GM21529 (cell line): ENCODE data around the gene GOLGA3.
"Not testable (repeated sequence)": the region's sequence is repeated elsewhere in the genome, so short reads cannot be mapped to it uniquely, and the experiment has no call there.

Experiments used
- ATAC-seq: cut with Tn5 transposase; IDR thresholded peaks from one replicate; pipeline ENCODE4 v1.9.1; 2021; ENCODE audit not compliant: unreplicated experiment

The GOLGA3 gene

DNA sequence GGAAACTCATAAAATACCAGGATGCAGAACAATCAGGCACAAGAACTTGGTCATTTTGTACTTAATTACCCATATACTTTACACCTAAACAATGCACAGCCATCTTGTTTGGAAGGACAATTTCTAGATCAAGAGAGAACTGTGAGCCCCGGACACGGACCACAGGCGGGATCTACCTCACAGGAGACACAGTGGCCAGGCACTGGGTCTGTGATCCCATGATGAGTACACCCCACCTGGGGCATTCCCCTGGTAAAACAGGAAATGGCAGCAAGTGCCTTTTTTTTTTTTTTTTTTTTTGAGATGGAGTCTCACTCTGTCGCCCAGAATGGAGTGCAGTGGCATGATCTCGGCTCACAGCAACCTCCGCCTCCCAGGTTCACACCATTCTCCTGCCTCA is 15.2 kb downstream of the GOLGA3 start:
- ATAC-seq = no peak

GRCh38 chr12:132812631-132813305 is 15.9 kb downstream of the GOLGA3 start:
- no peak for ATAC-seq

DNA sequence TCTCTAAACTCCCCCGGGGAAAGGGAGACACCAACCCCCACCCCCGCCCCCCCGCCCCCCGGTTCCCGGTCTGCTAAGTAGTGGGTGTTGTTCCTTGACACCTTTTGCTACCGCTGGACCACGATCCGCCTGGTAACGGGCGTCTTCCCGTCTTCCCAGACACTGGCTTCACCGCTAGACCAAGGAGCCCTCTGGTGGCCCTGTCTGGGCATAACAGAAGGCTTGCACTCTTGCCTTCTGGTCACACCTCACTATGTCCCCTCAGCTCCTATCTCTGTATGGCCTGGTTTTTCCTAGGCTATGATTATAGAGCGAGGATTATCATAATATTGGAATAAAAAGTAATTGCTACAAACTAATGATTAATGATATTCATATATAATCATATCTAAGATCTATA is 19.3 kb downstream of the GOLGA3 start:
- not testable (repeated sequence) for ATAC-seq

GRCh38 chr12:132807295-132808092 is 21.2 kb downstream of the GOLGA3 start:
- ATAC-seq = no peak

DNA sequence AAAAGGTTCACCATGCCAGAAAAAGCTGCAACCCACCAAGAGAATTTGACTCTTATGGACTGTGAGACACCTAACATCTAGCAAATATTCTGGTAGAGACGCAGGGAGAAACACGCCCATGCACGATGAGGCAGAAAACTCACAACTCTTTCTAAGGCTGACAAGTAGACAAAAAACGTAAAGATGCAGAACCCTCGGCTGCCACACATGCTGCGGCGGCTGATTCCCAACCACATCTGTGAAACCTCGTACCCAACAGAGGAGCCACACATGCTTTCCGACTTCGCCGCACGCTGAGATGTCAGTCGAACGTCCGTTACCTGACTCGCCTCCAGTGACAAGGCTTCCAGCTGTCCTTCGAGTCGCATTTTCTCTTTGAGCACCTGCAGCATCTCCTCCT is 21.8 kb downstream of the GOLGA3 start:
- no peak for ATAC-seq

DNA sequence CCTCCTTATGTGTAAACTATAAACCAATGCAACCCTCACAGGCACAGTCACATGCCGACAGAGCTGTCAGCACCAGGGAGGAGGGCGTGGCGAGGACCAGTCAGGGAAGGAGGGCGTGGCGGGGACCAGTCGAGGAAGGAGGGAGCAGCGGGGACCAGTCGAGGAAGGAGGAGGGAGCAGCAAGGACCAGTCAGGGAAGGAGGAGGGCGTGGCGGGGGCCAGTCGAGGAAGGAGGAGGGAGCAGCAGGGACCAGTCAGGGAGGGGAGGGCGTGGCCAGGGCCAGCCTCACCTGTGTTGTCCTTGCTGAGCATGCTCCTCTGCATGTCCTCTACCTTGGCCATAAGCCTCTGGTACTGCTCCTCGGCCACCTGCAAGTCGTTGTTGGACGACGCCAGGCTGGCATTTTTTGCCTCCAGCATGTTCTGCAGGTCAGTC is 24.2 kb downstream of the GOLGA3 start:
- ATAC-seq = no peak

- no peak for ATAC-seq
Observed at GRCh38 chr12:132803888-132804287, 24.8 kb downstream of the GOLGA3 start.

DNA sequence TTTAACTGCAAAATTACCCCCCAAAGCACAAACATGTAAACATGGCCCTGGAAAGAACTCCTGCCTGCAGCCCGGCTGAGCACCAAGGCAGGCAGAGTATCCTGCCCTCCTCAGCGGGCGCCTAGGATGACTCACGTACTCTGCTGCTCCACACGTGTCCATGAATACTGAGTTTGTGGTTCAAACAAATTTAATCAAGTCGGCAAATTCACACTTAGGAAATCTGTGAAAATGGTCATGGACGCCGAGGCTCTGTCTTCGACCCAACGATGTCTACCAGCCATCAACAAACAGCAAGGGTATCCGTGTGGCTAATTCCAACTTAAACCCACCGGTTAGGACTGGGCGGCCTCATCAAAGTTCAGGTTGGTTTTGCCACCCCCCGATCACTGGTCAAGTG is 25.5 kb downstream of the GOLGA3 start:
- no peak for ATAC-seq

GRCh38 chr12:132801741-132802140 is 26.9 kb downstream of the GOLGA3 start:
- no peak for ATAC-seq

- no peak for ATAC-seq
Observed at GRCh38 chr12:132798836-132799235, 29.8 kb downstream of the GOLGA3 start.

GRCh38 chr12:132797820-132798570 is 30.7 kb downstream of the GOLGA3 start:
- ATAC-seq = no peak

DNA sequence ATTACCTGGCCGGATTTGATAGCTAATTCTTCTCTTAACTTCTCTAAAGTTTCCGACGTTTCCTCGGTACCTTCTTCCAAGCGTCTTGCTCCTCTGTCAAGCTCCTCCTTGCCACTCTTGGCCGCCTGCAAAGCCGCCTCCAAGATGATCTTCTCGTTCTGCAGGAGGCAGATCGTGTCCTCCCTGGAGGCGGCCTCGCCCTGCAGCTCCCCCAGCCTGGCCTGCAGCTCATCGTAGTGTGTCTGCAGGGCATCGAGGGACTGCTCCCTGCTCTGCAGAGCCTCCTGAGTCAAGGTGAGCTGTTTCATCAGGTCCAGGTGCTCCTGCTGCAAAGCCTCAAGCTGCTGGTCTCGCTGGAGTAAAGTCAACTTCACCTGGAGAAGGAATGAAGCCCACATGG is 32.8 kb downstream of the GOLGA3 start:
- no peak for ATAC-seq

GRCh38 chr12:132791940-132792339 is 36.7 kb downstream of the GOLGA3 start:
- ATAC-seq = not testable (repeated sequence)

DNA sequence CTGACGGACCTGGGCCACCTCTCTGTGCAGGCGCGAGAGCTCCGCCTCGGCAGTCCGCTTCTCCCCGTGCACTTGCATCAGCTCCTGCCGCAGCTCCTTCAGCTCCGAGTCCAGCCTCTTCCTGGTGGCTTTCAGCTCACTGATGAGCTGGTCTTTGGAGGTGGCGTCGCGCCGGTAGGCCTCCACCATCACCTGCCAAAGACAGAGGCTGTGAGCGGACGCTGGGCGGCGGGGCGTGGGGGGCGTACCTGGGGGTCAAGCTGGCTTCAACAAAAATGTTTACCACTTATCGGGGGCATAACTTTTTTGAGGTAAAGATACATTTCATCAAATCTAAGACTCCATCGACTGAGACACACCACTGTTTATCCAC is 39.6 kb downstream of the GOLGA3 start:
- no peak for ATAC-seq

- no peak for ATAC-seq
Observed at GRCh38 chr12:132788375-132789098, 40.1 kb downstream of the GOLGA3 start.

GRCh38 chr12:132787877-132788276 is 40.8 kb downstream of the GOLGA3 start:
- no peak for ATAC-seq

- ATAC-seq = no peak
Observed at GRCh38 chr12:132786192-132786591, 42.5 kb downstream of the GOLGA3 start.

GRCh38 chr12:132784580-132784979 is 44.1 kb downstream of the GOLGA3 start:
- no peak for ATAC-seq

DNA sequence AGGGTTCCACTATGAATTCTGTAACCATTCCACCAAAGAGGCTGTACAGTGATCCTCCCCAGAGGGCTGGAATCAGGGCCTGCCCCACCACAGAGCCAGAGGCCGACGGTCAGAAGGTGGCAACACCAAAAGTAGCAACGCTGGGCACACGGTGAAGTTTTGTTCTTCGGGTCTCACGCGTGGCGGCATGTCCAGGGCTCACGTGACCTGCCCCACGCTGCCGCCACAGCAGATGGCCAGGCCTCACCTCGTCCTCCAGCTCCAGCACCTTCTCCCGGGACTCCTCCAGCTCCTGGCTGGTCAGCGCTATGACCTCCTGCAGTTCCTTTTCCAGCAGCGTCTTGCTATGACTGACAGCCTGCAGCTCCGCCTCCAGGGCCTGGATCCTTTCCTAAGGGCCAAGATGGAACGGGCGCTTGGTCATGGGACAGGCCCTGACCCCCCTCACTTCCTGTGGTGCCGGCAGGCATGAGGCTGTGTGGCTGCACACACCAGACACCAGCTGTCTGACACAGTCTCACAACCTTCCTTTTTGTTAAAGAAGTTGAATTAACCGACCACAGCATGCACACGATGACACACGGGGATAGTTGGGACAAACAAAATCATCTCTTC is 44.6 kb downstream of the GOLGA3 start:
- ATAC-seq = no peak

DNA sequence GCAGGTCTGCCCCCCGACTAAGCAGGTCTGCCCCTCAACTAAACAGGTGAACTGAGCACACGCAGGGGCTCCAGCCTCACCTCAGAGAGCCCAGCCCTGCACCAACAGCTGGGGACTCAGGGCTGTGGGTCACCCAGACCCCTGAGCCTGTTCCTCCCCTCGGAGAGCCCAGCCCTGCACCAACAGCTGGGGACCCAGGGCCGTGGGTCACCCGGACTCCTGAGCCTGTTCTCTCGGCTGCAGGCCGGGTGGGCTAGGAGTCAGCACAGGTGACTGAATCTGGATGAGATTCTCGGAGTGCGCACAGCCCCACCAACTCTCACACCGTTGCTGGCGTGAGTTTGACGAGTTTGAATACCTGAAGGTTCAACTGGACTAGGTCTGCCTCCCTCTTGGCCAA is 46.7 kb downstream of the GOLGA3 start:
- no peak for ATAC-seq
